Measurements from ENCODE around the gene NEK10. TPM values are rescaled to one million over a fixed set of nuclear protein-coding genes. Genes with fewer than 3 reads are reported as not detected.

NEK10 gene
- total RNA-seq, 1 donor from 2014 or later = 1.4 TPM

- intact Hi-C loops (cut with micrococcal nuclease) = no loop called here
These were observed 243.2 kb downstream of the NEK10 start for GRCh38 chr3:27125821-27126501.

GRCh38 chr3:27119639-27120038 is 249.5 kb downstream of the NEK10 start:
- intact Hi-C loops (cut with micrococcal nuclease) = no loop called here

GRCh38 chr3:27115352-27115751 is 253.8 kb downstream of the NEK10 start:
- intact Hi-C loops (cut with micrococcal nuclease) = no loop called here

GRCh38 chr3:27114684-27115083 is 254.5 kb downstream of the NEK10 start:
- intact Hi-C loops (cut with micrococcal nuclease) = no loop called here

- intact Hi-C loops (cut with micrococcal nuclease) = no loop called here
These were observed 255.1 kb downstream of the NEK10 start for GRCh38 chr3:27114129-27114528.

- intact Hi-C loops (cut with micrococcal nuclease) = no loop called here
These were observed 259.2 kb downstream of the NEK10 start for GRCh38 chr3:27110020-27110419.

- intact Hi-C loops (cut with micrococcal nuclease) = no loop called here
These were observed 260.9 kb downstream of the NEK10 start for GRCh38 chr3:27108322-27108721.

- intact Hi-C loops (cut with micrococcal nuclease) = no loop called here
These were observed 263.3 kb downstream of the NEK10 start for GRCh38 chr3:27105904-27106303.

GRCh38 chr3:27097182-27097581 is 272.0 kb downstream of the NEK10 start:
- intact Hi-C loops (cut with micrococcal nuclease) = no loop called here

GRCh38 chr3:27095553-27096222 is 273.5 kb downstream of the NEK10 start:
- intact Hi-C loops (cut with micrococcal nuclease) = no loop called here

GRCh38 chr3:27094721-27095120 is 274.5 kb downstream of the NEK10 start:
- intact Hi-C loops (cut with micrococcal nuclease) = loop anchor here (5.0 kb wide), 1 partner anchor 683 kb away; no protein-coding TSS in a partner anchor

GRCh38 chr3:27093771-27094170 is 275.4 kb downstream of the NEK10 start:
- intact Hi-C loops (cut with micrococcal nuclease) = loop anchor here (5.0 kb wide), 1 partner anchor 684 kb away; no protein-coding TSS in a partner anchor

GRCh38 chr3:27090275-27091041 is 278.7 kb downstream of the NEK10 start:
- intact Hi-C loops (cut with micrococcal nuclease) = loop anchor here (5.0 kb wide), 1 partner anchor 687 kb away; no protein-coding TSS in a partner anchor

GRCh38 chr3:27089645-27090044 is 279.5 kb downstream of the NEK10 start:
- intact Hi-C loops (cut with micrococcal nuclease) = loop anchor here (5.0 kb wide), 1 partner anchor 688 kb away; no protein-coding TSS in a partner anchor

- intact Hi-C loops (cut with micrococcal nuclease) = no loop called here
These were observed 280.1 kb downstream of the NEK10 start for GRCh38 chr3:27089068-27089467.

- intact Hi-C loops (cut with micrococcal nuclease) = no loop called here
These were observed 283.1 kb downstream of the NEK10 start for GRCh38 chr3:27085829-27086730.

GRCh38 chr3:27081992-27082607 is 287.1 kb downstream of the NEK10 start:
- intact Hi-C loops (cut with micrococcal nuclease) = no loop called here

- intact Hi-C loops (cut with micrococcal nuclease) = no loop called here
These were observed 287.6 kb downstream of the NEK10 start for GRCh38 chr3:27081566-27081965.

GRCh38 chr3:27080258-27080525 is 289.0 kb downstream of the NEK10 start:
- intact Hi-C loops (cut with micrococcal nuclease) = no loop called here

GRCh38 chr3:27079427-27080257 is 289.5 kb downstream of the NEK10 start:
- intact Hi-C loops (cut with micrococcal nuclease) = no loop called here

All from T-helper 1 cell treated with Interleukin-12 subunit alpha and Interleukin-12 subunit beta and Interleukin-4 antibody, amounts not matched to agents 30 ng/mL and 1 ng/mL, for 36 hours (primary cell).